Gastrocnemius medialis (tissue), 4 donors: Measurements from ENCODE around the gene PIK3CD.

ENCODE experiments used
- POLR2A ChIP-seq, 2 donors: fragments of 450-650 bp; IDR thresholded peaks; one replicate each; pipeline ENCODE4 v1.6.1; 2017; ENCODE audit warnings: antibody characterized with exemption in 2 of 2, mild to moderate bottlenecking in 2 of 2, moderate library complexity in 2 of 2
- TF ChIP-seq, protein P1 (sequence below), 5 experiments: fragments of 450-650 bp in 3 of 5; fragments of 200-600 bp in 2 of 5; sonication (generic) in 2 of 5; IDR thresholded peaks in 4 of 5; conservative IDR thresholded peaks in 1 of 5; 1 replicate in 4 of 5; 2 replicates in 1 of 5; pipeline ENCODE4 v1.5.1; 2016 to 2019; ENCODE audit warnings: antibody characterized with exemption in 5 of 5, mild to moderate bottlenecking in 3 of 5, moderate library complexity in 3 of 5

DNA sequence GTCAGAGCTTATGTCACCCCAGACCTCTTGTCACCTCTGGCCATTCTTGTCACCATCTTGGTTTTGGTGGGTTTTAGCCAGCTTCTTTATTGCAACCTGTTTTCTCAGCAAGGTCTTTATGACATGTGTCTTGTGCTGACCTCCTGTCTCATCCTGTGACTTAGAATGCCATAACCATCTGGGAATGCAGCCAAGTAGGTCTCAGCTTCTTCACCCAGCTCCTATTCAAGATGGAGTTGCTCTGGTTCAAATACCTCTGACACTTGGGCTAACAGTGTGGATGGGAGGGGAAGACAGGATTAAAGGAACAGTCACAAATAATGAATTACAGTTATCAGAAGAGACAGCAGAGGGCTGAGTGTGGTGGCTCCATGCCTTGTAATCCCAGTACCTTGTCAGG, 30.5 kb upstream of the PIK3CD start:
- no peak for TF ChIP-seq POLR2A (IDR thresholded peaks at IDR 0.05)
- TF ChIP-seq, protein P1, sequence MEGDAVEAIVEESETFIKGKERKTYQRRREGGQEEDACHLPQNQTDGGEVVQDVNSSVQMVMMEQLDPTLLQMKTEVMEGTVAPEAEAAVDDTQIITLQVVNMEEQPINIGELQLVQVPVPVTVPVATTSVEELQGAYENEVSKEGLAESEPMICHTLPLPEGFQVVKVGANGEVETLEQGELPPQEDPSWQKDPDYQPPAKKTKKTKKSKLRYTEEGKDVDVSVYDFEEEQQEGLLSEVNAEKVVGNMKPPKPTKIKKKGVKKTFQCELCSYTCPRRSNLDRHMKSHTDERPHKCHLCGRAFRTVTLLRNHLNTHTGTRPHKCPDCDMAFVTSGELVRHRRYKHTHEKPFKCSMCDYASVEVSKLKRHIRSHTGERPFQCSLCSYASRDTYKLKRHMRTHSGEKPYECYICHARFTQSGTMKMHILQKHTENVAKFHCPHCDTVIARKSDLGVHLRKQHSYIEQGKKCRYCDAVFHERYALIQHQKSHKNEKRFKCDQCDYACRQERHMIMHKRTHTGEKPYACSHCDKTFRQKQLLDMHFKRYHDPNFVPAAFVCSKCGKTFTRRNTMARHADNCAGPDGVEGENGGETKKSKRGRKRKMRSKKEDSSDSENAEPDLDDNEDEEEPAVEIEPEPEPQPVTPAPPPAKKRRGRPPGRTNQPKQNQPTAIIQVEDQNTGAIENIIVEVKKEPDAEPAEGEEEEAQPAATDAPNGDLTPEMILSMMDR (IDR thresholded peaks at IDR 0.05 in 4 of 5, conservative IDR thresholded peaks at IDR 0.05 in 1 of 5), result no peak
